ENCODE results near the gene TARS1.

The TARS1 gene

DNA sequence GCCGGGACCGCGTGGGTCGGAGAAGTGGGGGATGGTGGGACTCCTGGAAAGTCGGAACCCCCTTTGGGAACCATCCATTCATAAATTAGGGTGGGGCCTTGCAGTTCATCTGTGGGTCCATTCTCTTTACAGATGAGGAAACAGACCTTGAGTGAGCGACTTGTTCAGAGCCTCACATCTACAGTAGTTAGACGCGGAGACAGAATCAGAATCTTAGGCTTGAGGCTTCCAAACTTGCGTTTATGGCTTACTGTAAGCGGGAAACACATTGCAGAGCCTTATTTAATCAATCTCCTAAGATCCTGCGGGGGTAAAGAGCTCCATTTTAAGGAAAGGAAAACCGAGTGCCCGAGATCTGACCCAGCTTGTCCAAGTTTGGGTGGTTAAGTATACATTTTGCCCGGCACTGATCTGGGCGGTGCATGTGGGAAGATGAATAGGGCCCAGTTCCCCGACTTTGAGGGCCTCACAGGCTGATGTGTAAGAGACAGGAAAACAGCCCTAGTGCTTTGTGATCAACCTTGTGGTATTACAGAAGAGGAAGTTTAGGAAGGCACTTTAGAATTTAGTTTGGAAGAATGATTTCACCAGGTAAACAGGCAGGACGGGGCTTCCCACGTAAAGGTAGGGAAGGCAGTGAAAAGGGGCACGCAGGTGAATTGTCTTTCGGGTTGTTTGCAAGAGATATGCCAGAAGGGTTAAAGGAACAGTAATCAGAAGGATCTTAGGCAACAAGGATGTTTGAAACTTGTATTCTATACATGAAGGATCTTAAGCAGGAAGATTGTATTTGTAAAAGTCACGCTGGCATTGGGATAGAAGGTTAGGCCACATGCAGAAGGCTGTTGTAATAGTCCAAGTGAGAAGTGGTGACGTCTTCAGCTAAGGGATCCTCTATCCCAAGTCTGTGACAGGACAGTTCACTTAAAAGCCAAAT, 744 bp downstream of the TARS1 start:
- peak; percentile 23 for DNase-seq

DNA sequence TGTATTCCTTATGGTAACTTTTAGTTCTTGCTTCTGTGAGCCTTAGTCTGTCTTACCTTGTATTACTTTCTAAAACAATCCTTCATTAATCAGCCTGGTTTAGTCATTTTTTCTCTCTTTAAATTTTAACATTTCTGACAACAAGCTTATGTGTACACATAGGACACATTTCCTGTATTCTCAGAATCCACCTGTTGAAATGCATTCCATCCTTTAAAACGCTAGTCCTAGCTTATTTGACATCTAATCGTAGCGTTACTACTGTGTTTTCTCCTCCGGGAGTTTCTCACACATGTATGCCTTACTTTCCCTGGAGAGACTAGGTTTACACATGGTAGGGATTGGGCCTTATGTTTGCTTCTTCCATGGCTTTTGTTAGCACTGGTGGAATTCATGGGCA, 3.8 kb downstream of the TARS1 start:
- no peak for DNase-seq

DNA sequence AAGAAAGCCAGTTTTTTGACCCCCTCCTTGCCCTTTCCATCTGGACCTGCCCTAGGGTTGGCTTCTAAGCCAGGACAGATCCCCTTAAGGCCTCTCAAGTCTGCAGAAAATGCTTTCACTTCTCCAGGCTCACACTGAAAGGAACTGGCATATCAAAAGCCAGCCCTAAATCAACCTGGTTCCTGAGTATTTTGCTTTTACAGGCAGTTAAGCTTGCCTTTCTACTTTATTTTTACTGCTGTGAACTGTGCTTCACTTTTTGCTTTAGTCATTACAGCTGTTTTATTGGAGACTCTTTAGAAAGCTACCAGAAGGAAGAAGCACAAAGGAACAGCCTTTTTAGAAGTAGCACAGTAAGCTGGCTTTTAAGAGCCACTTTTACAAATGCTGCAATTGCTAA, 5.0 kb downstream of the TARS1 start:
- no peak for DNase-seq

DNA sequence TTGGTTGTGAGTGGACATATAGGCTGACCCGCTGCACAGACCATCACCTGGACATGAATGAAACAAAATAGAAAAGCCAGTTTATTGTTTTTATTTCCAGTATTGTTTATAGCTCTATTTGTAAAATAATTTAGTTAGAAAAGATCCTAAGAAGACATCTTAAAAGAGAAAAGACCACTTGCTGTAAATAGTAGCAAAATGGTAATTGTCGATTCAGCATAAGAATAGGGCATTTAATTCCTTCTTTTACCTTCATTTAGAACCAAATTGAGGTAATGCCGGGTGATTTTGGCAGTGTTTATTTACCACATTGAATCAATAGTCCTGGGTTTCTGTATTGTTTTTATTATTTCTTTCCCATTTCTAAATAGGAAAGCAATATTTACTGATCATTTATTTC, 7.4 kb downstream of the TARS1 start:
- DNase-seq = no peak

DNA sequence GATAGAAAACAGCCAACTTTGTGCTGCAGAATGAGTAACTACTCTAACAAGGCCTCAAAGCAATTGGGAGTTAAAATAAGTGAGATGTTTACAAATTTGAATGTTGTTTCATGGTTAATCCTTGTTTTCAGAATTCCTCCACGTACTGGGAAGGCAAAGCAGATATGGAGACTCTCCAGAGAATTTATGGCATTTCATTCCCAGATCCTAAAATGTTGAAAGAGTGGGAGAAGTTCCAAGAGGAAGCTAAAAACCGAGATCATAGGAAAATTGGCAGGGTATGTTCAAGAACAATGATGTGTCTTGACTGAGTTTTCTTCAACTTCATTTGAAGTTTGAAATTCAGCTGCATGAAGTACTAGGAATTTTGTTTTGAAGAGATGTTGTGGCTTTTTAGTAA, 16.4 kb downstream of the TARS1 start:
- DNase-seq = no peak

DNA sequence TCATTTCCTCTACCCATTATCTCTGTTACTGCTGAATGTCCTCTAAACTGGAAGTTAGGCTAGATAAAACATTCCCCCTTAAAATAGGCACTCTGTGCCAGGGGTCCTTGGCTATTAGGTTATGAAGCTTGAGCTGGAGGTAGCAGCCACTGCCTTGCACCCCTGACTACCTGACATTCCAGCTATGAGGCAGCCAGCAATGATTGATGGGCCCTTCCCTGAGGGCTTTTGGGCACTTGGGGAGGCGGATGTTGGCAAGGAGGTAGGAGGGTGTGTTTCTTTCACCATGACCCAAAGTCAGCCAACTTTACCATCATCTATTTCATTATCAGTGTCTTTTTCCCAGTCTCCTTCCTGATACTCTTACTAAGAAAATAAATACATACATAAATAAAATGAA, 17.1 kb downstream of the TARS1 start:
- no peak for DNase-seq

DNA sequence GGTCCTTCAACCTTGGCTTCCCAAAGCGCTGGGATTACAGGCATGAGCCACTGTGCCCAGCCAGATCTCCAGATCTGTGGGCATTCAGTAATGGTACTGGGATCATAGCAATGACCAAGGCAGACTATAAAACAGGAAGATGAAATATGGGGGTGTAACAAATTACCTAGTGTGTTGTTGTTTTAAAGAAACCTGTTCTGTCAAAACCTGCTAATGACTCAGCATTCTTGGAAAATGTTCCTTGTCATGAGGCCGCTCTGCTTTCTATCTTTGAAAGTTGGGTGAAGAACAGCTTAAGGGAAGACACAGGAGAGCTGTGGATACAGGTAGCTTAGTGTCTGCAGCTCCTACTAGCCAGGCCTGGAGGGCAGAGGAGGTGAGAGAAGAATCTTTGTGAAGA, 19.4 kb downstream of the TARS1 start:
- no peak for DNase-seq

DNA sequence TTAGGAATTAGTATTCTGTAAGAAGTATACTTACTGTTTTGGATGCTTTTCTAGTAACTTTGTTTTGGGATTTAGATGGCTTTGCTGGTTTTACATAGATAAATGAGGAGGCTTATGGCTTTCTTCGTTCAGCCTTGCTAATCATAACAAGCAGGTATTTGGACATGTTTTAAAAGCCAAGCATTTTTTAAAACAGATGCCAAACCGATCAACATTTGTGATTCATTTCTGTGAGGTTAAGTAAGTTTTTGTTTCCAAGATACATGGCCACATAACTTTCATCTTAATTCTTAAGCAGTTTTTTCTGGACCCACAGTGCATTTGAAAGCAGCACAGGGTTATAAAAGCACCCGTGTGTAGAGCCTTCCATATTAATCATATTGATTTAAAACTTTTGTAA, 21.7 kb downstream of the TARS1 start:
- no peak for DNase-seq

DNA sequence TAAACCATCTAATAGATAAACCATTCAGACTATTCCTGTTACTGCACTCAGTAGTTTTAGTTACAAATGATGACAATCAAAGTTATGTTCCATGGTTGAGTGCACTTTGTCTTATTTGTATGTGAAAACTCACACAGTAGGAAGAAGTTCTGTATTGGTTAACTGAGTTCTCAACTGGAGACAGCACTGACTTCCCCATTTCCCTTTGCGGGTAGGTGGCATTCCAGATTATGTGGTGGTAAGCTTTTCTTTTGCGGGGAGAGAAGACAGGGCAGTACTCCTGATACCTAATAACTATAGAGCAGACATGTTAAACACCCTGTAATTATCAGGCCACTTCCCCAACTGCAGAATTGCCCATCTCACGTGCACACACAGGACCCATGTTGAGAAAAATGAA, 24.4 kb downstream of the TARS1 start:
- DNase-seq = no peak

DNA sequence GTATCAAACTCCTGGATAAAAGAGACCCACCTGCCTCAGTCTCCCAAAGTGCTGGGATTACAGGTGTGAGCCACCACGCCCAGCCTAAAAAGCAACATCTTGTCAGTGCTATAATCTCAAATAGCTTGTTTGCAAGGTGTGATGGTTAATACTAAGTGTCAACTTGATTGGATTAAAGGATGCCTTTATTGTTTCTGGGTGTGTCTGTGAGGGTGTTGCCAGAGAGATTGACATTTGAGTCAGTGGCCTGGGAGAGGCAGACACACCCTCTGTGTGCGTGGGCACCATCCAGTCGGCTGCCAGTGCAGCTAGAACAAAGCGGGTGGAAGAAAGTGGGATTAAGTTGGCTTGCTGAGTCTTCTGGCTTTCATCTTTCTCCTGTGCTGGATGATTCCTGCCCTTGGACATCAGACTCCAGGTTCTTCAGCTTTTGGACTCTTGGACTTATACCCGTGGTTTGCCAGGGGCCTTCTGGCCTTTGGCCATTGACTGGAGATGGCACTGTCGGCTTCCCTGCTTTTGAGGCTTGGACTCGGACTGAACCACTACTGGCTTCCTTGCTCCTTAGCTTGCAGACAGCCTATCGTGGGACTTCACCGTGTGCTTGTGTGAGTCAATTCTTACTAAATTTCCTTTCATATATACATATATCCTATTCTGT, 28.1 kb downstream of the TARS1 start:
- DNase-seq = no peak

DNA sequence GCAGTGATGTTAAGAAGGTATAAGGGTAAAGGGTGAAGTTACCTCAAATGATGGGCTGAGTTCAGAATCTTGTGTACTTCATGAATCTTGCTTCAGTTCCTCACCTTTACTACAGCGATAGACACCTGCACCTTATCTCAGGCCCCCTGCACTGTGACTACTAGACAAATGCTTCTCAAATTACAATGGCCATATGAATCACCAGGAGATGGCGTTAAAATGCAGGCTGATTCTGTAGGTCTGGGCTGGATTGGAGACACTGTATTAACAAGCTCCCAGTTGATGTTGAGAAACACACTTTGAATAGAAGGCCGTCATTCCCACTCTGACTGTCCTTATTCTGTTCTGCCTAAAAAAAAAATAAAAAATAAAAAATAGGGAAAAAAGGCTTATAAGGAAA, 29.8 kb downstream of the TARS1 start:
- DNase-seq = no peak

DNA sequence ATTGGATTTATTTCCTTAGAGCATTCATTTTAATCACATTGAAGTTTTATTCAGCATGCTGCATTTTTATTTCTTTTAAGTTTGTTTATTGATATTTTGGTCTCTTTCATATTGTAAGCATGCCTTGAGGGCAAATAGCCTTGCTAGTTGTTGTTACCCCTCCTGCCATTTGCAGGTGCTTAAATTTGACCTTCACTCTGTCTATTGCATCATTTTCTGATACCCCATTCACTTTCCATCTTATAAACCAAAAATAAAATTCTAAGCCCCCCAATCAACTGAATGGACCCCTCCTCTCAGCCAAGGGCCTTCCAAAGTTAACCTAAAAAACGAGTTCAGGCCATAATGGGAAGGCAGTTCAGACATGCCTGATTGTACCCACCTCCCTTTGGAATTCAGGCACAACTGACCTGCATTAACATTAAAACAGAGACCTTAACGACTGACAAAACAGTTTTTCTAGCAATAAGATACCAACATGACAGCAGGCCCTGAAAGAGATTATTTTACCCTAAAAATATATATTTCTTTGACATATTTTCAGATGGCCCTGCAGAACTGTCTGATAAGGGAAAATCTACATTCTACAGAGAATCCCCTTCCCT, 32.1 kb downstream of the TARS1 start:
- no peak for DNase-seq

DNA sequence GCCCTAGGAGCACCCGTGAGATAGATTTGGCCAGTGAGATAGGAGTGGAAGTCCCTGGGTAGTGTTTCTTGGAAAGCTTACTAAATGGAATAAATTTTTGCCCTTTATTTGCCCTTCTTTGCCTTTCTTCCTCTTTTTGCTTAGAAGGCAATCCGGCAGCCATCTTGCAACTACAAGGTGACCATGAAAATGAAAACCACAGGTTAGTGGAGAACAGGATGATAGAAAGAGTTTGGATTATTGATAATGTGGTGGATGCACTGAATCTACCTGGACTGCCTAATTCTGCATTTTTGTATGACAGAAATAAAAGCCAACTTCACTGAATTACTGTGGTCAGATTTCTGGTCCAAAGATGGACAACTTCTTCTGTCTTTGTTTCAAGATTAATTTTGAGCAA, 33.2 kb downstream of the TARS1 start:
- no peak for DNase-seq

DNA sequence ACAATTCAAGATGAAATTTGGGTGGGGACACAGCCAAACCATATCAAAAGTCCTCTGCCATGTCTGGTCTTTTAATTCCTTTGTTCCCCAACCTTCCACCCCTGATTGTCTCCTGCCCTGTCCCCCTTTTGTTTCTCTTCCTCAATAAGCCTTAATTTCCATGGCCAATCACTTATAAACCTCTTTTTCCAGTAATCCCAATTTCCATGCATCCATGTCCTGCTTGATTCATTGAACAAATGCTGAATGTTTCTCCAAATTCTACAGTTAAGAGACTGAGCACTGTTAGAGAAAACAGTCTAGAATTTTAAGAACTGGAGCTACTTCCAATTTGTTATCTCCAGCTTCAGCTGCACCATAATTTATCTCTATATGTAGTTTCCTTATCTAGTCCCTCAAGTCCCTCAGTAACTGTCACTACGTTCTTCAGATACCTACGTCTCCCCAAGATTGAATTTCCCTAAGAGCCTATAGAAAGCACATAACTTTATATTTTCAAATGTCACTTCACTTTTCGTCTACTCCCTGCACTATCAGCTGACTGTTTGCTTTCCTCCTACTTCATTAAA, 34.2 kb downstream of the TARS1 start:
- no peak for DNase-seq

DNA sequence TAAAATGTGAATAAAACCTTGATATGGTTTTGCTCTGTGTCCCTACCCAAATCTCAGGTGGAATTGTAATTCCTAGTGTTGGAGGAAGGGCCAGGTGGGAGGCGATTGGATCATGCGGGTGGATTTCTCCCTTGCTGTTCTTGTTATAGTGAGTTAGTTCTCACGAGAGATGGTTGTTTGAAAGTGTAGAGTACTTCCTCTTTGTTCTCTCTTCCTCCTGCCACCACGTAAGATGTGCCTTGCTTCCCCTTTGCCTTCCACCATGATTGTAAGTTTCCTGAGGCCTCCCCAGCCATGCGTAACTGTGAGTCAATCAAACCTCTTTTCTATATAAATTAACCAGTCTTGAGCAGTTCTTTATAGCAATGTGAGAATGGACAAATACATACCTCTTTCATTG, 34.9 kb downstream of the TARS1 start:
- no peak for DNase-seq

DNA sequence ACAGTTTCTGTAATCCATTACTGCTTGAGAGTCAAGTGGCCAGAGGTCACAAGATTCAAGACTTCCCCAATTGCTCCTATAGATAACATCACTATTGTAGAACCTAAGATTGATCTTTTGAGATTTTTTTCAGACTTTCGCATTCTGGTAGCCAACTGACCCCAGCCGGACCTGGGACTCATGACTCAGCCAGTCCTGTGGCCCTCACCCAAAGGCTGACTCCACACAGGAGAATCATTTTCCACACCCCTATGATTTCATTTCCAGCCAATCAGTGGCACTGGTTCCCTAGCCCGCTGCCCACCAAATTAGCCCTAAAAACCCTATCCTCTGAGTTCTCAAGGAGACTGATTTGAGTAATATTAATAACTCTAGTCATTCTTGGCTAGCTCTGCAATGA, 36.2 kb downstream of the TARS1 start:
- no peak for DNase-seq

DNA sequence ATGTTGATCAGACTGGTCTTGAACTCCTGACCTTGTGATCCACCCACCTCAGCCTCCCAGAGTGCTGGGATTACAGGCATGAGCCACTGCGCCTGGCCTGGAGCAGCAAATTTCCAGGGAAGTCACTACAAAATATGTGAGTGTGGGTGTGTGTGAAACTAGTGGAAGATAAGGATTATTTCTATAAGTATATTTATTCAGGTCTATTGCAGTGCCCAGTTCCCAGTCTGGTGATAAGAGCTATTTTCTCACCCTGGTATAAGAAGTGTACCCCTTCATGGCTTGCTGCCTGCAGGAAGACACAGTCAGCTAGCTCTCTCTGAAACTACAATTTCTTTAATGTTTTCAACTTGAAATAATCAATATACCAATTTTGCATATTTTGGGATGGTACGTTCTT, 37.1 kb downstream of the TARS1 start:
- DNase-seq = no peak

DNA sequence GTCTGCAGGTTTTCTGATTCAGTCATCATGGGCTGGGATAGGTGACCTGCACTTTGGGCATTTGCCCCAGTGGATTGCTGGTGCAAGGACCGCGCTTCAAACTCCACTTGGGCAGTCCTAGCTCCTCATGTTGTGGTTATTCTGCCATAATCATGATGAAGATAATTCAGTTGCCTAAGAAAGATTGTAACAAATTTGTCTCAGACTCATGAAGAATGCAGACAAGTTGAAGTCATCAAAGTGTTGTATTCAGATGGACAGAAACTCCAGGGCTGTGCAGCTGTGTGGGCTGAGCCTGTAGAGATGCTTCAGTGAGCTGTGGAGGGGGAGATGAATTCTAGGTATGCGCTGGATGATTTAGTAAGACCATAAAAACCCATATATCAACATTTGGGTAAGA, 38.5 kb downstream of the TARS1 start:
- no peak for DNase-seq

DNA sequence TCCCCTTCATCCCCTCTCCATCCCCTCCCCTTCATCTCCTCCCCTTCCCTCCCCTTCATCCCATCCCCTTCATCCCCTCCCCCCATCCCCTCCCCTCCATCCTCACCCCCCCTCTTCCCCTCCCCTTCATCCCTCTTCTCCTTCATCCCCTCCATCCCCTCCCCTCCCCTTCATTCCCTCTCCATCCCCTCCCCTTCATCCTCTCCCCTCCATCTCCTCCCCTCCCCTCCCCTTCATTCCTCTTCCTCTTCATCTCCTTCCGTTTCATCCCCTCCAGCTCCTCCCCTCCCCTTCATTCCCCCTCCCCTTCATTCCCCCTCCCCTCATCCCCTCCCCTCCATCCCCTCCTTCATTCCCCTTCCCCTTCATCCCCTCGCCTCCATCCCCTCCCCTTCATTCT, 40.1 kb downstream of the TARS1 start:
- DNase-seq = no peak

DNA sequence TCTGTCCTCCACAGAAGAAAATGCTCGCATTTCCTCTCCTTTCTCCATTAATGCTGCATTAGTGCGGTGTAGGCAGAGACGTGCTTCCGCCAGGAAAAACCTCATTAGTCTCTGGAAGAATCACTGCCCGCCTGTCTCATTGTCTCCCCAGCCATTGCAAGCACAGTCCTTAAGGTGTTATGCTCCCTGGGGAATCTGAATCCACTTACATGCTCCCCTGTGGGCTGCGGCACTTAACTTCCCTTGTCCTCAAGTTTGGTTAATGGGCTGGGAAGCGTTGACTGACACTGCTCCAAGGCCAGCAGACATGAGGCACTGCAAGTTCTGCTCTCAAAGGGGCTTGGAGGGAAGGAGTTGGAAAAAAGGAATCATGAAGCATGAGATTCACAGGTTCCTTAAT, 41.6 kb downstream of the TARS1 start:
- no peak for DNase-seq

DNA sequence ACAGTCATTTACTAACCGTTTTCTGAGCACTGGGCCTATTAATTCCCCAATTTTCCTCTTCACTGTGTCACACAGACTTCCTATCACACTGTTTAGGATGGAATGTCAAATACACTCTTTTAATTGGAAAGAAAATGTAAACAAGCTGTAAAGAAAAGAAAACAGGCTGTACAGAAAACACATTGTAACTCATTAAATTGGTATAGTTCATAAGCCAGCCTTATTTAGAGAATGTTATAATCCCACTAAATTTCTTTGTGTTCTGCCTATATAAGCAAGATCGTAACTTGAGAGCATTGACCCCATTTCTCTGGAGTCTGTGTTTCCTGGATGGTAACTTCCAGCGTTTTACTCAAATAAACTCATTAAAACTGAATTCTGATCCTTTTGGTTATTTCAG, 46.5 kb downstream of the TARS1 start:
- DNase-seq = no peak

DNA sequence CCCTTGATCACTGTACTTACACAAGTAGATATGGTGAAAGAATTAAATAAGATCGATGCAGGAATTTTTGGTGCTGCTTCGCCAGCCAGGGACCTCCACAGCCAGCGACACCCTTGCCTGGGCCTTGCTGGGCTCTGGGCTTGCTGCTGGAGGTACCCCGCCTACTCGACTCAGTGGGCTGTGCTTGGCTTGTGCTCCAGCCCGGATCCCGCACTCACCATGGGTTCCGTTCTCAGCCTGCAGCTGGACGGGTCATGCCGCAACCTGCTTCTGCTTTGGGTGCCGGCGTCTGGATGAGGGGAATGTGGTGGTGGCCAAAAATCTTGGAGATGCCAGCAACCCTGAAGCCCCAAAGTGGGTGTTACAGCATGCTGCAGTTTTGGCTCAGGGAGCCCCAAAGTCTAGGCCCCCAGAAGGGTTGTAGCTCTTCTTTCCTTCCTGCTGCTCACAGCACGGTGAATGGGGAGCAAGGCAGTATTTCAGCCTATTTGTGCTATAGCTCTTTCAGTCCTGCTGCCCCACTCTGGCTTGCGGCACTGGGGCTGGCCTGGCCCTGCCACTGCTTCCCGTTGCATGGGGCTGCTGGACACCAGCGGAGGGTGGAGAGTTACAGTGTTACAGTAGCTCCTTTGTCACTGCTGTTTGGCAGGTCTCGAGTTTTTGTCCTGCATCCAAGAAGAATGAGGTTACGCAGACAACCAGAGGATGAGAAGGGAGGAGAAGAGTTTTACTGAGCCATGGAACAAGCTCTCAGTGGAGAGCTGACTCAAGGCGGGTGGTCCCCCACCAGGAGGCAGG, 48.0 kb downstream of the TARS1 start:
- no peak for DNase-seq

DNA sequence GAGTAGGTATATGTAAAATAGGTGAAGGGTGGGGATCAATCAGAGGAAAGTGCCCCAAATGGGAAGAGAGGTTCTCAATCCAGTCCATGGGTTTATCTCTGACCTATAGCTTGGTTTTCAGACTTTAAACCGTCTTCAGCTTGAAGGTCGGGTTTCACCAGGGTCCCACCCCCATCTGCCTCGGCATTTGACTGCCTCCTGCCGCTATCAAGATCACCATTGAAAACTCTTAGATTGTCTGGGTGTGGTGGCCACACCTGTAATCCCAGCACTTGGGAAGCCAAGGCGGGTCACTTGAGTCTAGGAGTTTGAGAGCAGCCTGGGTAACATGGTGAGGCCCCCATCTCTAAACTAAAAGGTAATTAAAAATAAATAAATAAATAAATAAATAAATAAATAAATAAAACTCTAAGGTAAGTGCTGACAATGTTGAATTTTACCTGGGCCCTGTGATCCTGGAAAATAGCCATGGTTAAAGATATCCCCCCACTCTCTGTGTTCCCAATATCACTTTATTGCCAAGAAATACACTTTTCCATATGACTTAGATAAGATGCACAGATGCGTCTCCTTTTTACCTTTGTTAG, 48.8 kb downstream of the TARS1 start:
- DNase-seq = no peak
